Activated T-cell treated with anti-CD3 and anti-CD28 coated beads, Interleukin-2, amount 50 U/mL, for 72 hours (primary cell): ENCODE results near the gene CAV3. TPM values are rescaled to one million over a fixed set of nuclear protein-coding genes. Genes with fewer than 3 reads are reported as not detected.
A peak's percentile ranks its signal among the peaks of the same experiment; 100 is the strongest.

ENCODE experiments used
- ATAC-seq, 2 donors: fragments of 150-1000 bp; cut with Tn5 transposase; replicated peaks in 1 of 2; 2 replicates each; pipeline ENCODE4 v1.10.0; 2021; ENCODE audit warnings: moderate library complexity in 2 of 2, mild to moderate bottlenecking in 1 of 2
- DNase-seq, 2 donors: peaks; one replicate each; pipeline ENCODE4 v3.0.0; 2021 to 2022; ENCODE audit warnings: mixed read lengths in 1 of 2
- H3K27ac Mint-ChIP-seq: one replicate; pipeline ENCODE4 v1.8.0; 2022; ENCODE audit warnings: mild to moderate bottlenecking, moderate library complexity, mixed read lengths
- H3K27me3 Mint-ChIP-seq: one replicate; pipeline ENCODE4 v1.8.0; 2022; ENCODE audit warnings: low read depth, mixed read lengths
- H3K36me3 Mint-ChIP-seq, 2 donors: one replicate each; pipeline ENCODE4 v1.8.0; 2022; ENCODE audit warnings: mixed read lengths in 2 of 2, mild to moderate bottlenecking in 1 of 2; ENCODE audit not compliant: insufficient read depth in 2 of 2
- H3K4me1 Mint-ChIP-seq: one replicate; pipeline ENCODE4 v1.8.0; 2022; ENCODE audit warnings: low read depth, mixed read lengths
- H3K4me3 Mint-ChIP-seq, 2 donors: one replicate each; pipeline ENCODE4 v1.8.0; 2022; ENCODE audit warnings: mild to moderate bottlenecking in 2 of 2, mixed read lengths in 2 of 2, moderate library complexity in 2 of 2
- H3K9me3 Mint-ChIP-seq, 2 donors: one replicate each; pipeline ENCODE4 v1.8.0; 2022; ENCODE audit warnings: mixed read lengths in 2 of 2
- total RNA-seq, 2 donors: library from RNA; stranded (reverse); gene quantifications; one replicate each; pipeline ENCODE4 v1.2.3, GENCODE V29; 2022

CAV3 gene
- total RNA-seq, 2 donors from 2014 or later = not detected

DNA sequence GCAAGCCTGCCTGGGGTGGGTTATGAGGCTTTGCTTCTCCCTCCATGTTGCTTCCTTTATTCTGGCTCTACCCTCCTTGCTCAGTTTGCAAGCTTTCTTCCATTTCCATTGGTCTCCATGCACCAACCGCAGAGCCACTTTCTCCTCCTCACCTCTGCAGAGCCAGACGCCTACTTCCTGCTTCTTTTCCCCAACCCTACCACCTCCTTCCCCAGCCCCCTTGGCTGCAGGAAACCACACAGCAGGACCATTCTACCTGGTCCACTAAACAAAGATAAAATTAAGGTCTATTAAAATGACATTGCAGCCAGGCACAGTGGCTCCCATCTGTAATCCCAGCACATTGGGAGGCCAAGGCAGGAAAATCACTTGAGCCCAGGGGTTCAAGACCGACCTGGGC, 10.0 kb upstream of the CAV3 start:
- no peak overlapping the region for H3K27ac Mint-ChIP-seq
- H3K4me1 Mint-ChIP-seq = no peaks in the 10 kb centered on the region
- H3K4me3 Mint-ChIP-seq = no peak overlapping the region
- ATAC-seq (no peak), DNase-seq (no peak)
- peaks cover 0 to 1% of the 10 kb centered on the region in 2 donors for H3K36me3 Mint-ChIP-seq
- H3K9me3 Mint-ChIP-seq = peaks cover 3 to 5% of the 10 kb centered on the region in 2 donors
- no peaks in the 10 kb centered on the region for H3K27me3 Mint-ChIP-seq

DNA sequence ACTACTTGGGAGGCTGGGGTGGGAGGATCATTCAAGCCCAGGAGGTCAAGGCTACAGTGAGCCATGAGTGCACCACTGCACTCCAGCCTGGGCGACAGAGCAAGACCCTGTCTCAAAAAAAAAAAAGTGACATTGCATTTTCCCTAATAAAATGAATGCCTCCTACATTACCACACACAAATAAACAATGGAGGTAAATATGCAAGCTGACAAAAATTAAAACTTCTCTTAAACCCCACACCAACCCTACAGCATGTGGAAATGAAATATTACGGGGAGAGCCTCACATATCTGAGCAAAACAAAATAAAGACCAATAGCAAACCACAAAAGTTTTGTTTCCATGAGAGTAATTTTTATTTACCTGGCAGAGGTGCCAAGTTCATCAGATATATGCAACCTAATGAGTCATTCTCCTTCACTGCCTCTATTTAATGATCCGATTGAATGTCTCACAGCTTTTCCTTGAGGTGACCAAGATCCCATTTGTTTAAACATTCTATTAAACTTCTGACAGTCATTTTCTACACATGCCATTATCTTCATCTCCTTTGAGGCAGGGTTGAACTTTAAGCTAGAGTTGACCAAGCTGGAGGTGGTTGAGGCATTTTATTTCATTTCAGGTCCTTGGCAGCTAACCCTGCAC, 9.4 kb upstream of the CAV3 start:
- H3K27ac Mint-ChIP-seq = no peak overlapping the region
- ATAC-seq (no peak), DNase-seq (no peak)
- H3K36me3 Mint-ChIP-seq = peaks cover 0 to 1% of the 10 kb centered on the region in 2 donors
- H3K27me3 Mint-ChIP-seq = no peaks in the 10 kb centered on the region
- no peak overlapping the region for H3K4me3 Mint-ChIP-seq
- H3K4me1 Mint-ChIP-seq = no peaks in the 10 kb centered on the region
- H3K9me3 Mint-ChIP-seq = peaks cover 3 to 5% of the 10 kb centered on the region in 2 donors

DNA sequence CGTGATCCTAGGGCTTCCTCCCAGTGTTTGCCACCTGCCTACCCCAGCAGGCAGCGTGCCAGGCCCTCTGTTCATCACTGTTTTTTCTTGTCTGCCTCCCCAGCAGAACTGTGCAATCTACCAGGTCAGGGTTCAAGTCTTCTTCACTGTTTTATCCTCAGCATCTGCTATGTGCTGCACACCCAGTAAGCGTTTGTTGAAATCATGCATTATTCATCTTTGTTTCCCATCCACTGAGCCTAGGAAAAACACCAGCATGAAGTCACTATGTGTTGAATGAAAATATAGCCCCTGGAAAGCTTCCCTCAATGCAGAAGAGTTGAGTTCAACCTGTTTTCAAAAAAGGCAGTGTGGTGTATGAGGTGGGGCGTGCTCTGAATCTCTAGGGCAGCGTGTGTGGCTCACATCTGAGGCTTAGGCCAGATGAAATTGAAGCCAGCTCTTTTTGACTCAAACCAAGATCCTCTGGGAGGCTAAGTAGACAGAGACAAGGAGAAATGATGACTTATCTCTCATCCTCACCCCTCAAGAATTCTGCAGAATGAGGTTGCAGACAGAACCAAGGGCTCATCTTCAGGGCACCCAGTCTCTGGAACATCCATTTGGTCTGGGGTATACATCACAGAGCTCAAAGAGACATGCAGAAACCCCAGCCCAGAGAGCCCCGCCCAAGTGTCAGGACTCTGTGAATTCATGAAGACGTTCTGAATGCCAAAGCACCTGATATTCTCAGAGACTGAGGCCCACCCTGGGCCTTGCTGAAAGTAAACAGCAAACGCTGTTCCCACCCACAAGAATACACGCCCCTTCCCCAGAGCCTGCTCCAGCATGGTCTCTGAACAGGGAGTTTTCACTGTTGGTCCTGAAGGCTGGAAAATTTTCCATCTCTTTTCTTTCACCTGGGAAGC, 5.7 kb upstream of the CAV3 start:
- no peak overlapping the region for H3K4me3 Mint-ChIP-seq
- H3K36me3 Mint-ChIP-seq = no peaks in the 10 kb centered on the region
- DNase-seq (no peak), ATAC-seq (no peak)
- H3K27ac Mint-ChIP-seq = no peak overlapping the region
- no peaks in the 10 kb centered on the region for H3K4me1 Mint-ChIP-seq
- no peaks in the 10 kb centered on the region for H3K27me3 Mint-ChIP-seq
- peaks cover 3 to 5% of the 10 kb centered on the region in 2 donors for H3K9me3 Mint-ChIP-seq

DNA sequence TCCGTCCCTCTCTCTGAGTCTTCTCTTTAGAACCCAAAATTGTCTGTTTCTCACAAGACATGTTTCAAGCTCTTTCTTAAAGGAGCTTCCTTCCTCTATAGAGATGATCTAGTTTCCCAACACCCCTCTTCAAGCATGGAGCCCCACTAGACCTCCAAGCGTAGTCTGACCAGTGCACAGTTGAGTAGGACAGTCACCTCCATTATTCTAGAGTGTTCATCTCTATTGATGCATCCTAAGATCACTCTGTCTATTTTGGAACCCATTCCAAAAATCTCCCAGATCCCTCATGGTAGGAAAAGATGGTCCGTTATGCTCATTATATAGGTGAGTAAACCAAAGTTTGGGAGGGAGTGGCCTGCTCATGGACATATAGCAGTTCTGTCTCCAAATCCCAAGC, 4.1 kb upstream of the CAV3 start:
- Mint-ChIP-seq H3K27ac (no peak overlapping the region), H3K36me3 (no peaks in the 10 kb centered on the region), H3K4me1 (no peaks in the 10 kb centered on the region), H3K4me3 (no peak overlapping the region), H3K27me3 (no peaks in the 10 kb centered on the region), H3K9me3 (peaks cover 0 to 5% of the 10 kb centered on the region in 2 donors)
- DNase-seq (no peak), ATAC-seq (no peak)

DNA sequence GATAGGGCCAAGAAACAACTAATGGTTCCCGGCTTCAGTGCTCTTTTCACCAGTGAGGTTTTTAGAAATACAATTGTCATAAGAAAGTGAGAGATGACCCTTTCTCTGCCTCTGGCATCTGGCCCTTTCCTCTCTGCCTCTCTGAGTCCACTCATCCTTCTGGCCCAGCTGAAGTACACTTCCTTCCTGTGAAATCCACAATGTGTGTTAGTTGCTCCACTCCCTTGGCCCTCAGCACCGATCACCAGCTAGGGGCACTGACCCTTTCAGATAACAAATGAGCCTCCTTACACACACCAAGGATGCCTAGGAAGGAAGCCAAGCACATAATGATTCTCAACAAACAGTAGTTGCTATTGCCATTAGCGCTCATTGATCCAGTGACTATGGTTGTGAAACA, 2.9 kb upstream of the CAV3 start:
- Mint-ChIP-seq H3K4me3 (no peak overlapping the region), H3K4me1 (no peaks in the 10 kb centered on the region), H3K36me3 (no peaks in the 10 kb centered on the region), H3K9me3 (peaks cover 0 to 4% of the 10 kb centered on the region in 2 donors), H3K27ac (no peak overlapping the region), H3K27me3 (no peaks in the 10 kb centered on the region)
- no peak for DNase-seq
- ATAC-seq = no peak

DNA sequence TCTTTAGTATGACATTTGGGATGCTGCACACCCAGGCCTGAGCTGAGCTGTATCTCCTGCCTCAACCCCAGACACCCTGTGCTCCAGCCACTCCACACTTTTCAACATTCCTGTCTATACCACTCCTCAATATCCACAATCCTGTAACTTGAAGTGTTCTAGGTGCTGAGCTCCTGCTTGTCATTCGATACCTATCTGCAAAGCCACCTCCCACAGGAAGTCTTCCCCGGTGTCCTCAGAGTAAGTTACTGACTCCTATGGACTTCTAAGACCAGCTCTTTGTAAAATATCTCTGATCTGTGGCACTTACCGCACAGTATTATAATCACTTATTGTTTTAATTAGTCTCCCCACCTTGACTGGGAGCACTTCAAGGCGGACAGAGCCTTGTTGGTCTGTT, 1.2 kb upstream of the CAV3 start:
- Mint-ChIP-seq H3K4me3 (no peak overlapping the region), H3K9me3 (no peaks in the 10 kb centered on the region), H3K36me3 (no peaks in the 10 kb centered on the region), H3K27ac (no peak overlapping the region), H3K4me1 (no peaks in the 10 kb centered on the region), H3K27me3 (no peaks in the 10 kb centered on the region)
- DNase-seq (no peak), ATAC-seq (no peak)

DNA sequence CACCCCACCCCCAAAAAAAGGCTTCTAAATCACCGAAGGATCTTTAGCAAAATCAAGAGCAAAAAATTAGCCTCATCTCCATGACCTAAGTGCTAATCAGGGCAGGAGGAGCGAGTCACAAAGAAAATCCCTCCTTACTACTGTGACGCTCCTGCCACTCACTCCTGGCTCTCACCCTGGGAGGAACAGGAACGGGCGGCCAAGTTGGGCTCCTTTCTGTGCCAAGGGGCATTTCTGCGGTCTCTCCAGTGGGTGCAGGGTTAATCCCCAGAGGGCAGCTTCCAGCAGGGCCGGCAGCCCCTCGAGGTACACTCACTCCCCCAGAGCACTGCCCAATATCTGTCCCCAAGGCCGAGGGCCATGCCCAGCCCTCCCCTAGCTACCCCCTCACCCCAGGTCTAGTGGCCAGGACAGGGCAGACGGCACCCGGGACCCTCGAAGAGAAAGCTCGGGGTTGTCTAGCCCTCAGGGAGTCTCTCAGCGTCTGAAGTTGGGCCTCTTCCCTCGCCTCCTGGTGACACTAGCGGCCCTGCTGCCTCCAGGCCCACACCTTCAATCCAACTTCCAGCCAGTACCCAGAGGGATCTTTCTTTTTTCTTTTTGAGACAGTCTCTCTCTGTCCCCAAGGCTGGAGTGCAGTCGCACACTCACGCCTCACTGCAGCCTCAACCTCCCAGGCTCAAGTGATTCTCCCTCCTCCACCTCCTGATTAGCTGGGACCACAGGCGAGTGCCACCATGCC, 706 bp downstream of the CAV3 start:
- H3K36me3 Mint-ChIP-seq = no peaks in the 10 kb centered on the region
- H3K27ac Mint-ChIP-seq = no peak overlapping the region
- no peak overlapping the region for H3K4me3 Mint-ChIP-seq
- DNase-seq (no peak), ATAC-seq (no peak)
- no peaks in the 10 kb centered on the region for H3K4me1 Mint-ChIP-seq
- no peaks in the 10 kb centered on the region for H3K9me3 Mint-ChIP-seq
- peaks cover 7% of the 10 kb centered on the region for H3K27me3 Mint-ChIP-seq

DNA sequence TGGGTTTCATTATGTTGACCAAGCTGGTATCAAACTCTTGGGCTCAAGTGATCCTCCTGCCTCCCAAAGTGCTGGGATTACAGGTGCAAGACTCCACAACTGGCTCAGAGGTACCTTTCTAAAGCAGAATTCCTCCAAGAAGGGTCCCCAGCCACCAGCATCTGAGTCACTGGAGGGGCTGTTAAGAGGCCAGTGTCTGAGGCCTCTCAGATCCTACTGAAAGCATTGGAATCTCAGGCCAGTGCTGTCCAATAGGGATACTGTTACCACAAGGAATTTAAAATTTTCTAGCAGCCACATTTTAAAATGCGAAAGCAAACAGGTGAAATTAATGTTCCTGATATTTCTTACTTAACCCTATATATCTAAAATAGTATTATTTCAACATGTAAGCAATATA, 1.3 kb downstream of the CAV3 start:
- Mint-ChIP-seq H3K27me3 (peaks cover 7% of the 10 kb centered on the region), H3K9me3 (no peaks in the 10 kb centered on the region), H3K4me1 (peaks cover 2% of the 10 kb centered on the region), H3K4me3 (no peak overlapping the region), H3K36me3 (no peaks in the 10 kb centered on the region), H3K27ac (no peak overlapping the region)
- ATAC-seq (no peak), DNase-seq (no peak)

DNA sequence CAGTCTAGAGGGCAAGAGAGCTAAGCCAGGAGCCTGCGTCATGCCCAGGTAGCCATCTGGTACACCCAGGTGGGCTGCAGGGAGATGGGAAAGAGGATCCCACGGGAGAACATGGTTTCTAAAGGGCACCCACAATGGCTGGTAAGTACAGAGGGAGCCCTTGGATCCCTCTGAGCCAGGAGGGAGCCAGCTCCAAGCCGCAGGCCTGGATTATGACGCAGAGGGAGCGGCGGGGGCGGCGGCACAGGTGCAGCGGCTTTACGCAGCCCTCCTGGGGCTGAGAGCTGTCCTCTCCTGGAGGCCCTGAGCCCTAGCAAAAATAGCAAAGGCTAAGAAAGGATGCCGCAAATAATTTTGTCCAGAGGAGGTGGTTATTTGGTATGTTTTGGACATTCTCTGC, 2.8 kb downstream of the CAV3 start:
- H3K9me3 Mint-ChIP-seq = no peaks in the 10 kb centered on the region
- ATAC-seq (no peak), DNase-seq (no peak)
- H3K36me3 Mint-ChIP-seq = no peaks in the 10 kb centered on the region
- H3K27me3 Mint-ChIP-seq = peaks cover 7% of the 10 kb centered on the region
- no peak overlapping the region for H3K4me3 Mint-ChIP-seq
- peaks cover 7% of the 10 kb centered on the region for H3K4me1 Mint-ChIP-seq
- no peak overlapping the region for H3K27ac Mint-ChIP-seq

DNA sequence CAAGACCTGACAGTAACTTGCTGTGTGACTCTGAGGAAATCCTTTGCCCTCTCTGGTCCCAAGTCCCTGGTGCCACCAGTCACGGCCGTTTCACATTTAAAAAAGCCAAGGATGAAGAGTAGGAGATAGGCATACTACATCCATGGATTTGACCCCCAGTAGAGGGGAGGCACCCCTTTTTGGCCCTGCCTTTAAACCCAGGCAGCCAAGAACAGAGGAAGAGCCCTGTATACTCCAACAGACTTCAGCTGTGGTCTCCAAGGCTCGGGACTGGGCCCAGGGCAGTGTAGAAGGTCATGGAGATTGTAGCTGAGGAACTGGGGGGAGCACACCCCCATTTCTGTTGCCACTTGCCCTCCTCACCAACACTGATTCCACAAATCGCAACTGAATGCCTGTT, 3.7 kb downstream of the CAV3 start:
- no peaks in the 10 kb centered on the region for H3K9me3 Mint-ChIP-seq
- no peak overlapping the region for H3K27ac Mint-ChIP-seq
- DNase-seq = no peak
- peaks cover 7% of the 10 kb centered on the region for H3K4me1 Mint-ChIP-seq
- peaks cover 16% of the 10 kb centered on the region for H3K27me3 Mint-ChIP-seq
- ATAC-seq = no peak
- no peaks in the 10 kb centered on the region for H3K36me3 Mint-ChIP-seq
- no peak overlapping the region for H3K4me3 Mint-ChIP-seq

DNA sequence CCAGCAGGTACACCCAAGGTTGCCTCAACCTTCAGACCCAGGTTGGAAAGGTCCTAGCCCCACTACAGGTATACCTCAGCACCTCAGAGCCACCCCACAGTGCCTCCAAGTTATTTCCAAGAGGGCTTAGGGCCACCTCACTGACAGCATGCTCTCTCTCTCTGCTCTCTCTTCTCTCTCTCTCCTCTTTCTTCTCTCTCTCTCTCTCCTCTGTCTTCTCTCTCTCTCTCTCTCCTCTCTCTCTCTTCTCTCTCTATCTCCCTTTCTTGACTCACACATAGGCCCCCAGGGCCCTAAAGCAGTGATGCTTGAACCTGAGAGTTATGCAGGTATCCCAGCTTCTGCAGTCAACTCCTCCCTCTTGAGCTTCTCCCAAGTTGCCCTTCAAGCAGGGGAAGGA, 4.2 kb downstream of the CAV3 start:
- no peaks in the 10 kb centered on the region for H3K9me3 Mint-ChIP-seq
- H3K4me1 Mint-ChIP-seq = peaks cover 7% of the 10 kb centered on the region
- DNase-seq (no peak), ATAC-seq (no peak)
- peaks cover 21% of the 10 kb centered on the region for H3K27me3 Mint-ChIP-seq
- H3K4me3 Mint-ChIP-seq = no peak overlapping the region
- no peak overlapping the region for H3K27ac Mint-ChIP-seq
- H3K36me3 Mint-ChIP-seq = no peaks in the 10 kb centered on the region

DNA sequence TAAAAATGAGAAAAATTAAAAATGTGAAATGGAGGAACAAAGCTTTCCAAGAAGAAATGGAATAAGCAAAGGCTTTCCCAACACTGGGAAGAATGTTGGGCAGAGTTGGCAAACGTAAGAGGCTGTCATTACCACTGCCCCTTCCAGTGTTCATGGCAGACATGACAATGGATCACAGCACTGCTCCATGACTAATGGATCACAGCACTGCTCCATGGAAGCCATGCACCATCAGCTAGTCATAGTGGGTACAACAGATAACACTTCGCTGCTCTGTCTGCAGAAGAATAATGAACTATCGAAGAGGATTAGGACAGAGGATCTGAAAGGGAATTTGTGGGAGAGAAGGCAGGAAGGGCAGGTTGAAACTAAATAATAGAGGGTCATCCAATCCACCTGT, 5.0 kb downstream of the CAV3 start:
- no peak for DNase-seq
- no peaks in the 10 kb centered on the region for H3K36me3 Mint-ChIP-seq
- H3K27me3 Mint-ChIP-seq = peaks cover 23% of the 10 kb centered on the region
- H3K4me3 Mint-ChIP-seq = no peak overlapping the region
- no peak overlapping the region for H3K27ac Mint-ChIP-seq
- peaks cover 7% of the 10 kb centered on the region for H3K4me1 Mint-ChIP-seq
- no peak for ATAC-seq
- H3K9me3 Mint-ChIP-seq = no peaks in the 10 kb centered on the region

DNA sequence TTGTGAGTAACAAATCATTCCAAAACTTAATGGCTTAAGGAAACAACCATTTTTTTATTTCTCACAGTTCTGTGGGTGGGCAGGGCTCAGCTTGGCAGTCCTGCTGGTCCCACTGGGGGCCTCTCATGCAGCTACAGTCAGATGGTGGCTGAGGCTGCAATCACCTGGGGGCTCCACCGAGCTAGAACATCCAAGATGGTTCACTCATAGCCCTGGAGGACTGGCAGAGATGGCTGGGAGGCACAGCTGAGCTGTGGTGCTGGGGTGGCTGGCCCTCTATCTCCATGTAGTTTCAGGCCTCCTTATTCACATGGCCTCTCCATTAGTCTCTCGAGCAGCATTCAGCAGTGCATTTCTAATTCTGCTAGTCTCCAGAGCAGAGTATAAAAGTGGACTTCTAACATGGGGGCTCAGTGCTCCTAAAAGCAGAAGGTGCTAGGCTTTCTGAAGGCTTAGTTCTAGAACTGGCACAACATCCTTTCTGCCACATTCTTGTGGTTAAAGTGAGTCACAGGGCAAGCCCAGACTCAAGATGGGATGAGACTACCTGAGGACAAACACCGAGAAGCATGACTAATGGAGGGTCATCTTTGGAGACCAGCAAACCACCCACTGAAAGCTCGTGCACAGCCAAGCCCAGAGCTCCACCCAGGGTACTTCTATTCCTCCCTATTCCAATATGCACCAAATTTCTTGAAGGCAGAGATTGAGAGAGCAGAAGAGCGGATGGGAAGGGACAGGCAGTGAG, 6.3 kb downstream of the CAV3 start:
- peaks cover 7% of the 10 kb centered on the region for H3K4me1 Mint-ChIP-seq
- H3K36me3 Mint-ChIP-seq = no peaks in the 10 kb centered on the region
- peak; percentile 84 to 86 for ATAC-seq
- H3K27me3 Mint-ChIP-seq = peaks cover 23% of the 10 kb centered on the region
- no peak overlapping the region for H3K4me3 Mint-ChIP-seq
- DNase-seq = peak; percentile 12 to 19
- no peaks in the 10 kb centered on the region for H3K9me3 Mint-ChIP-seq
- no peak overlapping the region for H3K27ac Mint-ChIP-seq
